Stimulated activated CD8-positive, alpha-beta memory T cell treated with anti-CD3 and anti-CD28 coated beads, Interleukin-7, amount 100 ng/mL, for 1 hour (primary cell): ENCODE data around the gene IPCEF1.

Experiments used
- DNase-seq, 2 donors: peaks; one replicate each; pipeline ENCODE4 v3.0.0-alpha.2; 2020; ENCODE audit warnings: low read depth in 2 of 2

Gene IPCEF1

GRCh38 chr6:154292855-154293519 lies 63.6 kb downstream of the IPCEF1 start:
- DNase-seq = no peak

DNA sequence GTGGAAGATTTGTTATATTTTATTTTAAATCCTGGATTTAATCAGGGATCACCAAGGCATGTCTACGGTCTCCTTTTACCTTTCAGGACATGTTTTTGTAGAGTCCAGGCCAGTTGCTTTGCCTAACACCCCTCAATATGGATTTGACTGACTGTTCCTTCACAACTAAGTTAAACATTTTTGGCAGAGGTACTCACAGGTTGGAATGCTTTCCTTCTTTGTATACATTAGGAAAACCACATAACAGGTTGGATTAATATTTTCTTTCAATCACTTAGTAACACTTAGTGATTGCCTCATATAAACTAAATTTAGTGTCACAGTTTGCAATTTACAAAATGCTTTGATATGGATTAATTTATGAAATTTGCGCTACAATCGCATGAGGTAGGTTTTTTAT lies 64.5 kb downstream of the IPCEF1 start:
- no peak for DNase-seq

GRCh38 chr6:154289818-154290508 lies 66.6 kb downstream of the IPCEF1 start:
- DNase-seq = no peak

DNA sequence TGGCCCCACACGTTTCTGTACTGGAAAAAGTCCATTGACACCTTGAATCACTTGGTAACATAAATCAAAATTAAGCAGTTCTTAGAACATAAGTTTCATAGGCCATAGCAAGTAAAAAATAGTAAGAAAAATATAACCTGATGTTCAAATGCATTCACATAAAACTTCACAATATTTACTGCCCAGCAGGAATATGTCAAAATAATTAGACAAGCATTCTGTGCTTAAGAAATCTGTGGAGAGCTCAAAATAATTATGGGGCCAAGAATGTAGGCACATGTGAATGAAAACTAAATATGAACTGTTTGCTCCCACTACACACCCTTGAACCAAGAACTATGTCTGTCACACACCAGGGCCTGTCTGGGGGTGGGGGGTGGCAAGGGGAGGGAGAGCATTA lies 70.8 kb downstream of the IPCEF1 start:
- no peak for DNase-seq

GRCh38 chr6:154284313-154284853 lies 72.2 kb downstream of the IPCEF1 start:
- no peak for DNase-seq

- no peak for DNase-seq
These were observed 76.1 kb downstream of the IPCEF1 start for GRCh38 chr6:154280521-154280920.

DNA sequence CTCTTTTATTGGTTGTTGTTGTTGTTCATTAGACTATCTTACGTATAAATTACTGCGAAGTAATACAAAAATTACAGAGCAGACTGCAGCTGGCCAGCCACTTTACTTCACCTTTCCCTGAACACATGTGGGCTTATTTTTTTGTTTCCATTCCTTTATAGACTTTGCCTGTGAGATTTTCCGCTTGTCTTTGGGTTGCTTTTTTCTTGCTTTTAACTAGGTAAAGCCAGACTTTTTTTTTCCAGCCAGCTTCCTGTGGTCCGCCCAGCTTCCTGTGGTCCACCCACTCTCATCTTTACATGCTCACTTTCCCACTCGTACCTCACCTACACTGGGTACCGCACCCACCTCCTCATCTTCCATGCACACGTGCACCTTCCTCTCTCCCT lies 79.0 kb downstream of the IPCEF1 start:
- DNase-seq = no peak

DNA sequence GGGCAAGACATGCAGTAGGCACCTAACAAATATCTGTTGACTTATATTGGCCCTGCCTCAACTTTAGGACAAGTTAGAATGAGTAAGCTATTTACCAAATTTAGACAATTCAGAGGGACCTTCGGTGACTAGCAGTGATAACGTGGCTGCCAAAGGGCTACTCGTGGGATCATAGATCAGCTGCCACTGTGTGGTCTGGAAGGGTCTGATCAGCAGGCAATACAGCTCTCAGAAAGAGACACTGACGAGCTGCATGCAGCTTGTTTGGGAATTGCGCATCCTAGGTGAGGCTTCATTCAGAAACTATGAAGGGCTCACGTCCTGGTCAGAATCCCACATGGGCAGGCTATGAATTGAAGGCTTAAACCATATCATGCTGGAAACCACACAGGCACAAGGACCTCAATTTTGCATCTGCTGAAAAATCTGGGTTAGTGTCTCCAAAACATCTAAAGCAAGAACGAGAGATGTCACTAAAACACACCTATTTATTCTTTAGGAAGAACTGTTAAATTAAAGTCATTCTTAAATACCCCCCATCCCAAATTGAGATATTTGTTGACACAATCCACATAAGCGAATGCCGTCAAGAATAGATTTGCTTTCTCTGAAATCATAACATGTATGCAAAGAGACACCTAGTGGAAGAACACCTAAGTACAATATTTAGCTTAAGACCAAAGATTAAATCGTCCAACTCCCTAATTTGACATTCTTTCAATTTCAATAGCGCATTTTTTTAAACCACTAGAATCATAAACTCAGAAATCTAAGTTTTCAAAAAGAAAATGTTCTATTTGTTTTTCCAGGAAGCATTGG lies 79.6 kb downstream of the IPCEF1 start:
- DNase-seq = no peak

- no peak for DNase-seq
These were observed 82.4 kb downstream of the IPCEF1 start for GRCh38 chr6:154274168-154274567.

- no peak for DNase-seq
These were observed 88.1 kb downstream of the IPCEF1 start for GRCh38 chr6:154268486-154268885.

DNA sequence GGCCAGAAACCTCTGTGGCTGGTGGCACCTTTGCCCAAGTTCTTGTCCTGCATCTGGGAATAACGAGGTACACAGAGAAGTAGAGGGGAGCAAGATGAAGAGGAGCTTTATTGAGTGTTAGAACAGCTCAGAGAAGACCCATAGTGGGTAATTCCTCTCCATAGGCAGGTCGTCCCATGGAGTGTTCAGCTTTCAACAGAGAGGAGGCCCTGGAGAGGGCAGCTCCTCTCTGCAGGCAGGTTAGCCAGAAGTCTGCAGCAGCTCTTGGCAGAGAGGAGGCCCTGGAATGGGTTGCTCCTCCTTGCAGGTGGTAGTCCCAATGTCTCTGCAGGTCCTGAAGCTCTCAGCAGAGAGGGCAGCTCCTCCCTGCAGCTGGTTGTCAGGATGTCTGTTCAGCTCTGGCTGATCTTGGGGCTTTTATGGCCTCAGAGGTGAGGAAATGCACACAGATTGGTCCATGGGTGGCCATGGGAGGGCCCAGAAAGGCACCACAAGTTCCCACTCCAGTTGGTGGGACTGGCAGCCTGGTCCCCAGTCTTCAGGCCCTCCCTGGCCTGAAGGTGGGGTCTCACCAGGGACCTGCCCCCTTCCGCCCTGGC lies 89.0 kb downstream of the IPCEF1 start:
- no peak for DNase-seq

DNA sequence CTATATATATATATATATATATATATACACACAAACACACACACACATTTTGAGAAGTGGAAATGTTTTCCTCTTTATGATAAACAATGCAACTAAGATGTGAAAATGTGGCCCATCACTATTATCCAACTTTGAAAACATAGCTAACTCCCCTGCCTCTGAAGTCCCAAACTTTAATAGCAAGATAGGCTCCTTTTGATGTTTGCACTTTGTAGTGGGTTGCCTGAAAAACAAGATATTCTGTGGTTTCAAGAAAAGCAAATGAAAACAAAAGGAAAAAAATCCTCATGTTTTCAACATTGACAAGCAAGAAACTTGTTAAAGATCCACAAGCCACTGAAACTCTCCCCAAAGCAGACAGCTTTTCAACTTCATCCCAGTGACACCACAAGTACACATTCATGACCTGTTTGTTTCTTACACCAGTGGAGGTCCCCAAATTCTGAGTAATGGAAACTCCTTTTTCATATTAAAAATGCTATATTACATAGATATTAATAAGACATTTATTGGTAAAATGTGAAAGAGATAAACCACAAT lies 90.0 kb downstream of the IPCEF1 start:
- DNase-seq = no peak

DNA sequence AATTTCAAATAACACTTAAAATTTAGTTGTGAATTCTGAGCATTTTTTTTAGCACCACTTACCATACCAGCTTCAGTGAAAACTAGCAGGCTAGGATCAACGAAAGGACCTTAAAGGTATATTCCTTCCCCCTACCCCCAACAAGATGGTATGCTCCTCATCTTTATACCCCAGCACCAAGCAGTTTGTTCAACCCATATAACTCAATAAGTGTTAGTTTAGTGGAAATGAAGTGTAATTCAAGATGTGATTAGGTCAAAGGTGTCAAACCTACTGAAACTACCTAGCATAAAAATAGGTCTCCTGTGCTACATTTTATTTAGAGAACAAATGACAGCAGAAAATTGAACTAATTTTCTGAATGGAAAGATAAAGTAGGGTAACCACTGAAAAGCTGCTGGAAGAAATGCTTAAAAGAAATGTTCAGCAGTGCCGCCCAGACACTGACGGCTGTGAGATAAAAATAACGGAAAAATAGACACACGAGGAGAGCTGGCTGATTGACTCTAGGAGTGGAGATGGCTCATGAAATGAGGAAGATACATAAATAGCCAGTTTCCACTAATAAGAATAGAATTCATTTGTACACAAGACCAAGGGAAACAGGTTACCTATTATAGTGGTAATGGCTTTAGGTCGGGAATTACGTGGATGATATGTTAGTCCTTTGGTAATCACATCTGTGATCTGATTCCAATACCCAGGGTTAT lies 94.8 kb downstream of the IPCEF1 start:
- no peak for DNase-seq

DNA sequence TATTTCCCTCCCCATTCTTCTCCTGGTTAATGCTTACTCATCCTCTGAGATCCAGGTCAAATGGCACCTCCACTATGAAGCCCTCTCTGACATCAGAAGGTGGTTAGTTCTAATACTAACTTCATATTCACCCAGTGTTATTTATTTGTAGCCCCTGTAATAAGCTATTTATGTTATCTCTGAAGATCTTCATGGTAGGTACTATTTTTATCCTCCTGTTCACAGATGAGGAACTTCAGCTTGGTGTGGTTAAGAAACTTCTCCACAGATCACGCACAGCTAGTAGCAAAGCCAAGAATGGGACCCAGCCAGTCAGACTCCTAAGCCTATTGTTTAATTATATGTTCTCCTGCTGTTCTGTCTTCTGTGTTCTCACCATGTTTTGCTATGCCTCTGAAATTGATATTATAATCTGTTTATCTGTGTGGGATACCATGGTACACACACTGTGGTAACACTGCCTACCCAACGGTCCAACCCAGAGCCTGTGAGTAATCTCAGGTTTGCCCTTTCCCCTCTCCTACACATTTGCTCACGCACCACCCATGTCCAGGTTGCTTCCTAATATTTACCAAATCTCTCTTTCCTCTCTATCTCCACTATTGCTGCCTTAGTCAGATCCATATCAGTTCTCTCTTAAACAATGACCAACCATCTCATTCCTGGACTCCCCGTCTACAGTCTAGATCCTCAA lies 98.4 kb downstream of the IPCEF1 start:
- DNase-seq = no peak

GRCh38 chr6:154257067-154257466 lies 99.5 kb downstream of the IPCEF1 start:
- DNase-seq = no peak

GRCh38 chr6:154252678-154253077 lies 103.9 kb downstream of the IPCEF1 start:
- no peak for DNase-seq

DNA sequence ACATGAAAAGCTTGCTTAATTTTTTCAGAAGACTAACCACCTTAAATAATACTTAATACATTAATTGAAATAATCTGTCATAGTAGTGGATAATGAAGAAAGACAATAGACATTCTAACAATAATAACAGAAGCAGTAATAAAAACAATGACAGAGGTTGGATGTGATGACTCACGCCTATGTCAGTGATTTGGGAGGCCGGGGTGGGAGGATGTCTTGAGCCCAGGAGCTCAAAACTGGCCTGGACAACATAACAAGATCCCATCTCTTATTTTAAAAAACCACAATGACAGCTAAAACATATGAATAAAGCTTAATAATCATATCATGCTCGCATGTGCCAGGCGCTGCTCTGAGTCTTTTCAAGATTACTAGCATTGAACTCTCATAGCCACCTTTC lies 105.5 kb downstream of the IPCEF1 start:
- no peak for DNase-seq

DNA sequence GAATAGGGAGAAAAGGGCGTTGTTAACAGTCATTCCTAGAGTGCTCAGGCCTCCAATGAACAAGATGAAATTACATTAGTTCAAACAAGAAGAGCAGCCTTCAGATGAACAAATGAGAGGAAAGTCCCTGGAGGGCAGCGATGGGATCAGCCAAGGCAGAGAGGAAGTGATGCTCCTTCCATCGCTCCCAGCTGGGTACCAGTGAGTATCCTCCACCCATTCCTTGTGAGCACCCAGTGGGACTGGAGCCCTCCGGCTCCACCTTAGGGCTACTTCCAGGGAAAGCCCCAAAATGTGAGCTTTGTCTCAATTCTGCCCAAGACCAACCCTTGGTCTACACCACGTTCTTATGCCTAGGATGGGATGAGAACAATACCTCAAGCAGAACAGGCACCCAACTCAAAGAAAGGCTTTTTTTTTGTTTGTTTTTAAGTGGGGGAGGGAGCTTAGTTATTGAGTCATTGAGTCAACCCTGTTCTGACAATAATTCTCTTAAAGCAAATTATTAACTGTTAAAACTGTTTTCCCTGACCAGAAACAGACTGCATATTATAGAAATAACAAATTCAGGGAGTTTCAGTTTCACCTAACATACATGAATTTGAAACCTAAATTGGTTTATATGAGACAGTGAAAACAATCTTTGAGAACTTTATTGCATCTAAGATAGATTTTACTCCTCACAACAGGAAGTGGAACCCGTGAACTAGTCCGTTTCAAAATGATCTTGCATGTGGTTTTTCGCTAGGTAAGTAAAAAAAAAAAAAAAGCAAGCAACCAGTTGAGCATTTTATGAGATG lies 106.9 kb downstream of the IPCEF1 start:
- no peak for DNase-seq

GRCh38 chr6:154247119-154247861 lies 109.3 kb downstream of the IPCEF1 start:
- no peak for DNase-seq
